Ishikawa (cell line): ENCODE data around the gene IL23R.

ENCODE experiments used
- CEBPB ChIP-seq: IDR thresholded peaks from 2 replicates; pipeline ENCODE4 v1.6.1; 2012
- CREB1 ChIP-seq: IDR thresholded peaks from 2 replicates; pipeline ENCODE4 v1.6.1; 2012; ENCODE audit warnings: low read depth
- EGR1 ChIP-seq: IDR thresholded peaks from 2 replicates; pipeline ENCODE4 v1.6.1; 2012
- EP300 ChIP-seq: IDR thresholded peaks from 2 replicates; pipeline ENCODE4 v1.6.1; 2012; ENCODE audit warnings: borderline replicate concordance
- FOXM1 ChIP-seq: IDR thresholded peaks from 2 replicates; pipeline ENCODE4 v1.6.1; 2012; ENCODE audit warnings: low read depth, borderline replicate concordance
- NFIC ChIP-seq: IDR thresholded peaks from 2 replicates; pipeline ENCODE4 v1.6.1; 2012
- RAD21 ChIP-seq: IDR thresholded peaks from 2 replicates; pipeline ENCODE4 v1.6.1; 2012; ENCODE audit warnings: low read depth
- TAF1 ChIP-seq: IDR thresholded peaks from 2 replicates; pipeline ENCODE4 v1.6.1; 2012; ENCODE audit warnings: low read depth, mild to moderate bottlenecking
- TCF12 ChIP-seq: IDR thresholded peaks from 2 replicates; pipeline ENCODE4 v1.6.1; 2012; ENCODE audit warnings: low read depth
- TEAD4 ChIP-seq: IDR thresholded peaks from 2 replicates; pipeline ENCODE4 v1.6.1; 2012
- YY1 ChIP-seq: IDR thresholded peaks from 2 replicates; pipeline ENCODE4 v1.6.1; 2012; ENCODE audit warnings: low read depth
- ZBTB7A ChIP-seq: IDR thresholded peaks from 2 replicates; pipeline ENCODE4 v1.6.1; 2012; ENCODE audit warnings: low read depth
- TF ChIP-seq, protein P1 (sequence below): IDR thresholded peaks from 2 replicates; pipeline ENCODE4 v1.6.1; 2012
- TF ChIP-seq, protein P2 (sequence below): IDR thresholded peaks from 2 replicates; pipeline ENCODE4 v1.6.1; 2012; ENCODE audit warnings: low read depth, mild to moderate bottlenecking
- TF ChIP-seq, protein P3 (sequence below): IDR thresholded peaks from 2 replicates; pipeline ENCODE4 v1.6.1; 2012

The IL23R gene

DNA sequence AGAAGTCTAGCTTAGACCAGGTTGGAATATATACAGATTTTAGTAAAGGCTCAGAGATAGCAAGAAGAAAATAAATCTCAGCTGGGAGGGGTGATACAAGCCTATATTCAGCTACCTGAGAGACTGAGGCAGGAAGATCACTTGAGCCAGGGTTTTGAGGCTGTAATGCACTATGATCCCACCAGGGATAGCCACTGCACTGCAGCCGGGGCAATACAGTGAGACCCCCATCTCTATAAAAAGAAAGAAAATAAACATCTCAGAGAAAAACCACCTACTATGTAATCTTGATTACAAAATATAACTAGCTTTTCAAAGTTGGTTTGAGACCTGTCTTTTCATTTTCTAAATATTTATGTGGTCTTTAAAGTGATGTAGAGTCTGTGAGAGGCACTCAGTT lies 47.7 kb downstream of the IL23R start:
- TF ChIP-seq, protein P1, sequence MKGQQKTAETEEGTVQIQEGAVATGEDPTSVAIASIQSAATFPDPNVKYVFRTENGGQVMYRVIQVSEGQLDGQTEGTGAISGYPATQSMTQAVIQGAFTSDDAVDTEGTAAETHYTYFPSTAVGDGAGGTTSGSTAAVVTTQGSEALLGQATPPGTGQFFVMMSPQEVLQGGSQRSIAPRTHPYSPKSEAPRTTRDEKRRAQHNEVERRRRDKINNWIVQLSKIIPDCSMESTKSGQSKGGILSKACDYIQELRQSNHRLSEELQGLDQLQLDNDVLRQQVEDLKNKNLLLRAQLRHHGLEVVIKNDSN: no peak
- TF ChIP-seq ZBTB7A: no peak
- no peak for TF ChIP-seq NFIC
- no peak for TF ChIP-seq CREB1
- no peak for TF ChIP-seq YY1
- no peak for TF ChIP-seq TAF1
- no peak for TF ChIP-seq EP300
- TF ChIP-seq, protein P2, sequence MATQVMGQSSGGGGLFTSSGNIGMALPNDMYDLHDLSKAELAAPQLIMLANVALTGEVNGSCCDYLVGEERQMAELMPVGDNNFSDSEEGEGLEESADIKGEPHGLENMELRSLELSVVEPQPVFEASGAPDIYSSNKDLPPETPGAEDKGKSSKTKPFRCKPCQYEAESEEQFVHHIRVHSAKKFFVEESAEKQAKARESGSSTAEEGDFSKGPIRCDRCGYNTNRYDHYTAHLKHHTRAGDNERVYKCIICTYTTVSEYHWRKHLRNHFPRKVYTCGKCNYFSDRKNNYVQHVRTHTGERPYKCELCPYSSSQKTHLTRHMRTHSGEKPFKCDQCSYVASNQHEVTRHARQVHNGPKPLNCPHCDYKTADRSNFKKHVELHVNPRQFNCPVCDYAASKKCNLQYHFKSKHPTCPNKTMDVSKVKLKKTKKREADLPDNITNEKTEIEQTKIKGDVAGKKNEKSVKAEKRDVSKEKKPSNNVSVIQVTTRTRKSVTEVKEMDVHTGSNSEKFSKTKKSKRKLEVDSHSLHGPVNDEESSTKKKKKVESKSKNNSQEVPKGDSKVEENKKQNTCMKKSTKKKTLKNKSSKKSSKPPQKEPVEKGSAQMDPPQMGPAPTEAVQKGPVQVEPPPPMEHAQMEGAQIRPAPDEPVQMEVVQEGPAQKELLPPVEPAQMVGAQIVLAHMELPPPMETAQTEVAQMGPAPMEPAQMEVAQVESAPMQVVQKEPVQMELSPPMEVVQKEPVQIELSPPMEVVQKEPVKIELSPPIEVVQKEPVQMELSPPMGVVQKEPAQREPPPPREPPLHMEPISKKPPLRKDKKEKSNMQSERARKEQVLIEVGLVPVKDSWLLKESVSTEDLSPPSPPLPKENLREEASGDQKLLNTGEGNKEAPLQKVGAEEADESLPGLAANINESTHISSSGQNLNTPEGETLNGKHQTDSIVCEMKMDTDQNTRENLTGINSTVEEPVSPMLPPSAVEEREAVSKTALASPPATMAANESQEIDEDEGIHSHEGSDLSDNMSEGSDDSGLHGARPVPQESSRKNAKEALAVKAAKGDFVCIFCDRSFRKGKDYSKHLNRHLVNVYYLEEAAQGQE: no peak
- no peak for TF ChIP-seq RAD21

DNA sequence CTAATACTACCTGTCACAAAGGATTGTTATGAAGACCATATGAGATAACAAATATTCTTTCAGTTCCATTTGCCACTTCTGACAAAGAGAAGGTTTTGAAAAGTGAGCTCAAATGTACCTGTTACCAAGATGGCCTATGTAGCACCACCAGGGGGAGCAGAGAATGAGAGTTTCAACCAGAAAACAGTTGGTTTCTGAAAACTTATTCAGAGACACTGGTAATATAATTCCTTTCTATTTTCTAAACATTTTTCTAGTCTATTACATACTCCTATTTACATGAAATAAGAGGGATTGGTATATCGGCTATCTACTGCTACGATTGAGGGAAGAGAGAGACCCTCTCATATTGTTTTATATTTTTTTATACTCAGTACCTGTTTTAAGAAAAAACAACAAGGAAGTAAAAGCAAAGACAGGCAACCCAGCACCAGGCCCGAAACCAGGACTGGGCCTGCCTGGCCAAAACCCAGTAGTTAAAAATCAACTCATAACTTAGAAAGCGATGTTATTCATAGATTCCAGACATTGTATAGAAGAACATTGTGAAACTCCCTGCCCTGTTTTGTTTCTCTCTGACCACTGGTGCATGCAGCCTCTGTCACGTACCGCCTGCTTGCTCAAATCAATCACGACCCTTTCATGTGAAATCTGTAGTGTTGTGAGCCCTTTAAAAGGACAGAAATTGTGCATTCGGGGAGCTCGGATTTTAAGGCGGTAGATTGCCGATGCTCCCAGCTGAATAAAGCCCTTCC lies 48.3 kb downstream of the IL23R start:
- TF ChIP-seq RAD21 (peak; percentile 40; the same call in 1 of the 2 replicates), ZBTB7A (no peak), CEBPB (no peak), TAF1 (no peak)

DNA sequence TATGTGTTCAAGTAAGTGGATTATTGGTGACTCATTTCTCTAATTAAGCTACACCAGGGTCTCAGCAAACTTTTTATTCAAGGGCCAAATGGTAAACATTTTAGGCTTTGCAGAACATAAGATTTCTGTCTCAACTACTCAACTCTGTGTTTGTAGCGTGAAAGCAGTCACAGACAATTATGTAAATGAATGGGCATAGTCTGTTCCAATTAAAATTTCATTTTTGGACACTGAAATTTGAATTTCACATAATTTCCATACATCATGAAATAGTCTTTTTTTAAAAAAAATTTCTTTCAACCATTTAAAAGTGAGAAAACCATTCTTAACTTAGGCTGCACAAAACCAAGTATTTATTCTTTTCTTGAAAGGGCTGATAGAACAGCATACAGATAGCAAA lies 50.1 kb downstream of the IL23R start:
- TF ChIP-seq TCF12 (no peak), EGR1 (no peak), TAF1 (no peak), NFIC (no peak), CEBPB (no peak), CREB1 (no peak), RAD21 (no peak), FOXM1 (no peak), YY1 (no peak), ZBTB7A (no peak), TEAD4 (no peak), EP300 (no peak)
- TF ChIP-seq, protein P2: no peak
- TF ChIP-seq, protein P1: no peak
- TF ChIP-seq, protein P3, sequence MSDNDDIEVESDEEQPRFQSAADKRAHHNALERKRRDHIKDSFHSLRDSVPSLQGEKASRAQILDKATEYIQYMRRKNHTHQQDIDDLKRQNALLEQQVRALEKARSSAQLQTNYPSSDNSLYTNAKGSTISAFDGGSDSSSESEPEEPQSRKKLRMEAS: no peak

DNA sequence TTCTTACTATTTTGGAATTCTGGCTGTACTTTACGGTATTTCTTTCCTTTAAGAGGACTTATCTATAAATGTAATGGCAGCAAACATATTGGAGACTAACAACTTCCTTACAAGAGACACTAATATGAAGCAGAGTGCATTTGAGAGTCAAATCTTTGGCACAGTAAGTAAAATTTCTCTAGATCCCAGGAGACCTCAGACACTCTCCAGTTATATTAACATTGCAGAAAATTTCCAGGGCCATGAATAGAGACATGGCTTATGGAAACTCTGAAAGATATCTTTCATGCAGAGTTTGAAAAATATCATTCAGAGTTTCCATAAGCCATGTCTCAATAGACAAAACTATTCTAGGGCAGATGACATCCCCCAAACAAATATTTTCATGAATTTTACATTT lies 51.2 kb downstream of the IL23R start:
- TF ChIP-seq TEAD4 (no peak), RAD21 (no peak), YY1 (no peak), CEBPB (no peak), EP300 (no peak), TCF12 (no peak), CREB1 (no peak), TAF1 (no peak), EGR1 (no peak), NFIC (no peak), FOXM1 (no peak), ZBTB7A (no peak)
- TF ChIP-seq, protein P2: no peak
- TF ChIP-seq, protein P1: no peak
- TF ChIP-seq, protein P3: no peak
